ENCODE measurements around the gene PCDHGB7. TPM values are rescaled to one million over a fixed set of nuclear protein-coding genes. Genes with fewer than 3 reads are reported as not detected.
"Not testable (repeated sequence)": the region's sequence is repeated elsewhere in the genome, so short reads cannot be mapped to it uniquely, and the experiment has no call there.

Gene PCDHGB7
- total RNA-seq, 1 experiment from 2014 or later = 10.5 TPM

DNA sequence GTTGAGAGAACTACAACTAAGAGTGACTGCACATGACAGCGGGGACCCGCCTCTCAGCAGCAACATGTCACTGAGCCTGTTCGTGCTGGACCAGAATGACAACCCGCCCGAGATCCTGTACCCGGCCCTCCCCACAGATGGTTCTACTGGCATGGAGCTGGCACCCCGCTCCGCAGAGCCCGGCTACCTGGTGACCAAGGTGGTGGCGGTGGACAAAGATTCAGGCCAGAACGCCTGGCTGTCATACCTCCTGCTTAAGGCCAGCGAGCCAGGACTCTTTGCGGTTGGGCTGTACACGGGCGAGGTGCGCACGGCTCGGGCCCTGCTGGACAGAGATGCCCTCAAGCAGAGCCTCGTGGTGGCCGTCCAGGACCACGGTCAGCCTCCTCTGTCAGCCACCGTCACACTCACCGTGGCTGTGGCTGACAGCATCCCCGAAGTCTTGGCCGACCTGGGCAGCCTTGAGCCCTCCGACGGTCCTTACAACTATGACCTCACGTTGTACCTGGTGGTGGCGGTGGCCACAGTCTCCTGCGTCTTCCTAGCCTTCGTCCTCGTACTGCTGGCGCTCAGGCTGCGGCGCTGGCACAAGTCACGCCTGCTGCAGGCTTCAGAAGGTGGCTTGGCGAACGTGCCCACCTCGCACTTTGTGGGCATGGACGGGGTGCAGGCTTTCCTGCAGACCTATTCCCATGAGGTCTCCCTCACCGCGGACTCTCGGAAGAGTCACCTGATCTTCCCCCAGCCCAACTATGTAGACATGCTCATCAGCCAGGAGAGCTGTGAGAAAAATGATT lies 32.8 kb upstream of the PCDHGB7 start:
- peaks cover 33% of the 10 kb centered on the region for H3K27me3 Mint-ChIP-seq (ENCODE audit: low read depth)
- no peak for TF ChIP-seq TP53 (CRISPR knock-in tag; IDR thresholded peaks at IDR 0.05)
- TF ChIP-seq, protein P1, sequence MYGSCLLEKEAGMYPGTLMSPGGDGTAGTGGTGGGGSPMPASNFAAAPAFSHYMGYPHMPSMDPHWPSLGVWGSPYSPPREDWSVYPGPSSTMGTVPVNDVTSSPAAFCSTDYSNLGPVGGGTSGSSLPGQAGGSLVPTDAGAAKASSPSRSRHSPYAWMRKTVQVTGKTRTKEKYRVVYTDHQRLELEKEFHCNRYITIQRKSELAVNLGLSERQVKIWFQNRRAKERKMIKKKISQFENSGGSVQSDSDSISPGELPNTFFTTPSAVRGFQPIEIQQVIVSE (CRISPR knock-in tag; IDR thresholded peaks at IDR 0.05; ENCODE audit: borderline replicate concordance) = no peak
- TF ChIP-seq JUN (CRISPR knock-in tag; IDR thresholded peaks at IDR 0.05) = no peak
- no peak for TF ChIP-seq ZNF121 (CRISPR knock-in tag; IDR thresholded peaks at IDR 0.05)
- TF ChIP-seq, protein P2, sequence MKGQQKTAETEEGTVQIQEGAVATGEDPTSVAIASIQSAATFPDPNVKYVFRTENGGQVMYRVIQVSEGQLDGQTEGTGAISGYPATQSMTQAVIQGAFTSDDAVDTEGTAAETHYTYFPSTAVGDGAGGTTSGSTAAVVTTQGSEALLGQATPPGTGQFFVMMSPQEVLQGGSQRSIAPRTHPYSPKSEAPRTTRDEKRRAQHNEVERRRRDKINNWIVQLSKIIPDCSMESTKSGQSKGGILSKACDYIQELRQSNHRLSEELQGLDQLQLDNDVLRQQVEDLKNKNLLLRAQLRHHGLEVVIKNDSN (CRISPR knock-in tag; IDR thresholded peaks at IDR 0.05) = no peak
- TF ChIP-seq NFE2L1 (CRISPR knock-in tag; IDR thresholded peaks at IDR 0.05) = no peak
- TF ChIP-seq ZNF317 (CRISPR knock-in tag; IDR thresholded peaks at IDR 0.05; ENCODE audit: borderline replicate concordance, low read depth) = no peak
- no peak for TF ChIP-seq AFF4 (CRISPR knock-in tag; IDR thresholded peaks at IDR 0.05; ENCODE audit: borderline replicate concordance)
- ChIA-PET CTCF (interaction anchor here (1.3 kb wide), 1 partner anchor 28 kb away, joined by 3 read pairs; the partner anchor contains the start of gene PCDHGA10), POLR2A (no interaction called here)
- DNase-seq (ENCODE audit: low spot score) = no peak
- ATAC-seq = no peak
- H3K9me3 Mint-ChIP-seq = peaks cover 58% of the 10 kb centered on the region
- H3K4me1 Mint-ChIP-seq = 0 out of 2 replicates have a peak, but pooled peaks cover 3% of the 10 kb centered on the region
- peaks cover 46% of the 10 kb centered on the region for H3K36me3 Mint-ChIP-seq
- no peak overlapping the region for H3K27ac Mint-ChIP-seq
- H3K4me3 Mint-ChIP-seq = no peak overlapping the region

DNA sequence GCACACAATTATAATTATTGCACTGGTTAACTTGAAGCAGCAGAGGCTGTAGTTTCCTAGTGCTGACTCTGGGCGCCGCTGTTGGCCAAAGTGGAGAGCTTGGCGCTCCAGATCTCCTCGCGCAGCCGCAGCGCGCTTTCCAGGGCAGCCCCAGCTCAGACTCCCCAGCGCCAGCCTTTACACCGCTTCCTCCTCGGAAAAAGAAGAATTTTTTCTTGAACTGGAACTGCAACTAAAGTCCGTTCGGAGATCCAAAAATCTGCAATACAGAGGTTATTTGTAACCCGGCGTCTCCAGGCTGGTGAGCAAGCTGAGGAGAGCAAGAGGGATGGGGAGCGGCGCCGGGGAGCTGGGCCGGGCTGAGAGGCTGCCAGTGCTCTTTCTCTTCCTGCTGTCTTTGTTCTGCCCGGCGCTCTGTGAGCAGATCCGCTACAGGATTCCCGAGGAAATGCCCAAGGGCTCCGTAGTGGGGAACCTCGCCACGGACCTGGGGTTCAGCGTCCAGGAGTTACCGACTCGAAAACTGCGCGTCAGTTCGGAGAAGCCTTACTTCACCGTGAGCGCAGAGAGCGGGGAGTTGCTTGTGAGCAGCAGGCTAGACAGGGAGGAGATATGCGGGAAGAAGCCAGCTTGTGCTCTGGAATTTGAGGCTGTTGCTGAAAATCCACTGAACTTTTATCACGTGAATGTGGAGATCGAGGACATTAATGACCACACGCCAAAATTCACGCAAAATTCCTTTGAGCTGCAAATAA lies 29.7 kb upstream of the PCDHGB7 start, which contains the start of gene PCDHGB4:
Gene PCDHGB4 (plus strand): TSS at position 142 of the 755 bp plus-strand sequence. CDS start 187 bp downstream, at position 329.
- CTCF ChIA-PET = interaction anchor here (0.6 to 3.0 kb wide), 43 partner anchors 9 to 665 kb away, joined by 3 to 24 read pairs (median 5); partner anchors contain the start of genes PCDHB14, PCDHB15, PCDHB16 and PCDHB4
- Mint-ChIP-seq H3K36me3 (peaks cover 63% of the 10 kb centered on the region), H3K27me3 (ENCODE audit: low read depth) (peaks cover 37% of the 10 kb centered on the region), H3K9me3 (peaks cover 69% of the 10 kb centered on the region), H3K4me3 (peak within 1 kb of the TSS; percentile 81)
- H3K27ac Mint-ChIP-seq, POLR2A ChIA-PET, H3K4me1 Mint-ChIP-seq: not testable (repeated sequence)
- DNase-seq (ENCODE audit: low spot score) (peak; percentile 80), ATAC-seq (peak; percentile 96)

GRCh38 chr5:141388661-141389060 lies 28.8 kb upstream of the PCDHGB7 start:
- H3K4me3 Mint-ChIP-seq = peak overlapping the region; percentile 81; the same call in 1 of the 2 replicates
- no peak overlapping the region for H3K27ac Mint-ChIP-seq
- peaks cover 63% of the 10 kb centered on the region for H3K36me3 Mint-ChIP-seq
- ATAC-seq = no peak
- no peak for TF ChIP-seq PREB (CRISPR knock-in tag; IDR thresholded peaks at IDR 0.05; ENCODE audit: borderline replicate concordance)
- TF ChIP-seq ZNF317 (CRISPR knock-in tag; IDR thresholded peaks at IDR 0.05; ENCODE audit: borderline replicate concordance, low read depth) = no peak
- peaks cover 30% of the 10 kb centered on the region for H3K27me3 Mint-ChIP-seq (ENCODE audit: low read depth)
- POLR2A ChIA-PET = no interaction called here
- H3K9me3 Mint-ChIP-seq = peaks cover 67% of the 10 kb centered on the region
- no peak for DNase-seq (ENCODE audit: low spot score)
- CTCF ChIA-PET = interaction anchor here (1.5 to 3.0 kb wide), 9 partner anchors 12 to 175 kb away, joined by 3 to 24 read pairs (median 11); partner anchors contain the start of genes PCDHB14, PCDHGA11, PCDHGA6 and PCDHGB1
- H3K4me1 Mint-ChIP-seq = 0 out of 2 replicates have a peak, but pooled peaks cover 3% of the 10 kb centered on the region

Data from WTC11 (cell line).